ENCODE results near the gene PGAP6.

- TF ChIP-seq CTCF (IDR thresholded peaks at IDR 0.05) (no peak), POLR2A (IDR thresholded peaks at IDR 0.05) (no peak)
These were observed 2.4 kb downstream of the PGAP6 start for GRCh38 chr16:379183-379960.
